RWPE1 (cell line): ENCODE results near the gene OLIG2.

Source experiments
- CTCF ChIA-PET: fragments of 350-600 bp; sonication (Branson Sonifier 250); formaldehyde crosslinking; extraction: SDS; loops from one replicate; lab custom pipeline; 2021; lab: Yijun Ruan, JAX
- POLR2A ChIA-PET: fragments of 400-600 bp; formaldehyde crosslinking; extraction: SDS; loops from one replicate; lab custom pipeline; 2020; ENCODE audit warnings: antibody characterized with exemption; ENCODE audit not compliant: low non-redundant PET; lab: Yijun Ruan, JAX
- DNase-seq: peaks from one replicate; pipeline ENCODE4 v3.0.0; 2012; ENCODE audit warnings: low spot score
- H3K27ac ChIP-seq: fragments of 450-650 bp; 2 replicates; pipeline ENCODE4 v1.5.1; 2017
- TF ChIP-seq, protein P1 (sequence below): fragments of 450-650 bp; conservative IDR thresholded peaks from 2 replicates; pipeline ENCODE4 v1.5.1; 2017; ENCODE audit warnings: low read depth, mild to moderate bottlenecking

Gene OLIG2

GRCh38 chr21:33036430-33037162 lies 10.9 kb downstream of the OLIG2 start:
- no peak for DNase-seq
- H3K27ac ChIP-seq, result no peak overlapping the region
- ChIA-PET POLR2A (no interaction called here), CTCF (no interaction called here)
- TF ChIP-seq, protein P1, sequence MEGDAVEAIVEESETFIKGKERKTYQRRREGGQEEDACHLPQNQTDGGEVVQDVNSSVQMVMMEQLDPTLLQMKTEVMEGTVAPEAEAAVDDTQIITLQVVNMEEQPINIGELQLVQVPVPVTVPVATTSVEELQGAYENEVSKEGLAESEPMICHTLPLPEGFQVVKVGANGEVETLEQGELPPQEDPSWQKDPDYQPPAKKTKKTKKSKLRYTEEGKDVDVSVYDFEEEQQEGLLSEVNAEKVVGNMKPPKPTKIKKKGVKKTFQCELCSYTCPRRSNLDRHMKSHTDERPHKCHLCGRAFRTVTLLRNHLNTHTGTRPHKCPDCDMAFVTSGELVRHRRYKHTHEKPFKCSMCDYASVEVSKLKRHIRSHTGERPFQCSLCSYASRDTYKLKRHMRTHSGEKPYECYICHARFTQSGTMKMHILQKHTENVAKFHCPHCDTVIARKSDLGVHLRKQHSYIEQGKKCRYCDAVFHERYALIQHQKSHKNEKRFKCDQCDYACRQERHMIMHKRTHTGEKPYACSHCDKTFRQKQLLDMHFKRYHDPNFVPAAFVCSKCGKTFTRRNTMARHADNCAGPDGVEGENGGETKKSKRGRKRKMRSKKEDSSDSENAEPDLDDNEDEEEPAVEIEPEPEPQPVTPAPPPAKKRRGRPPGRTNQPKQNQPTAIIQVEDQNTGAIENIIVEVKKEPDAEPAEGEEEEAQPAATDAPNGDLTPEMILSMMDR, result no peak

DNA sequence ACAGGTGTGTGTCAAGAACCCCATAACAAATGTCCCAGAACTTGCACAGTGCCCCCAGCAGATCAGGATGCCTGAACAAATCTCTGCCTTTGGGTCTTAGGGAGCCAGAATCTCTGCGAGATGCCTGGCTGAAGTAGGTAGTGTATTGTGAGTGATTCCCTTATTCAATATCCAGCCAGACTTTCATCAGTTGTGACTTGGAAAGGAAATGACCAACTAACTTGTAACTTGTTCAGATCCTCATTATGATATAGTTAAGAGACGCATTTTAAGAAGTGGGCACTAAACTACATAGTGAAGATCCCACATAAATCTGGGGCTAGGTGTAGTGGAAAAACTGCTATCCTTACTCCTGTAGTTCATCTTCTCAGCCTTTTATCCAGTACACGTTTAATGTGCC lies 11.8 kb downstream of the OLIG2 start:
- ChIA-PET CTCF (interaction anchor here (0.7 kb wide), 1 partner anchor 24 kb away, joined by 4 read pairs; no protein-coding TSS in a partner anchor), POLR2A (no interaction called here)
- H3K27ac ChIP-seq, result no peak overlapping the region
- no peak for DNase-seq
- TF ChIP-seq, protein P1, result no peak

- DNase-seq, result no peak
- no peak overlapping the region for H3K27ac ChIP-seq
- TF ChIP-seq, protein P1, result no peak
- POLR2A ChIA-PET, result no interaction called here
- CTCF ChIA-PET, result no interaction called here
Measured at GRCh38 chr21:33039536-33039935, 13.8 kb downstream of the OLIG2 start.

DNA sequence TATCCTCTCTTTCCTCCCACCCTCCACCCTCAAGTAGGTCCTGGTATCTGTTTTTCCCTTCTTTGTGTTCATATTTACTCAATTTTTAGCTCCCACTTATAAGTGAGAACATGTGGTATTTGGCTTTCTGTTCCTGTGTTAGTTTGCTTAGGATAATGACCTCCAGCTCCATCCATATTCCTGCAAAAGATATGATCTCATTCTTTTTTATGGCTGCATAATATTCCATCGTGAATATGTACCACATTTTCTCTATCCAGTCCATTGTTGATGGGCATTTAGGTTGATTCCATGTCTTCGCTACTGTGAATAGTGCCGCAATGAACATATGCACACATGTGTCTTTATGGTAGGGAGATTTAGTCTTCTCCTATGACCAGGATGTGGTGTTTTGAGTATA lies 14.5 kb downstream of the OLIG2 start:
- CTCF ChIA-PET, result interaction anchor here (0.6 to 0.7 kb wide), 2 partner anchors 46 to 232 kb away, joined by 3 to 7 read pairs; no protein-coding TSS in a partner anchor
- DNase-seq, result no peak
- TF ChIP-seq, protein P1, result no peak
- POLR2A ChIA-PET, result no interaction called here
- H3K27ac ChIP-seq, result no peak overlapping the region

- ChIA-PET POLR2A (no interaction called here), CTCF (interaction anchor here (0.6 kb wide), 1 partner anchor 10 kb away, joined by 3 read pairs; no protein-coding TSS in a partner anchor)
- no peak overlapping the region for H3K27ac ChIP-seq
- TF ChIP-seq, protein P1, result no peak
- no peak for DNase-seq
Measured at GRCh38 chr21:33041981-33042380, 16.2 kb downstream of the OLIG2 start.

- TF ChIP-seq, protein P1, result no peak
- POLR2A ChIA-PET, result no interaction called here
Measured at GRCh38 chr21:33042812-33043211, 17.1 kb downstream of the OLIG2 start.

More at GRCh38 chr21:33042812-33043211, 17.1 kb downstream of the OLIG2 start:
- no peak overlapping the region for H3K27ac ChIP-seq
- CTCF ChIA-PET, result no interaction called here
- peak; percentile 73 for DNase-seq
